ENCODE measurements around the gene WFDC1.

Gene WFDC1

DNA sequence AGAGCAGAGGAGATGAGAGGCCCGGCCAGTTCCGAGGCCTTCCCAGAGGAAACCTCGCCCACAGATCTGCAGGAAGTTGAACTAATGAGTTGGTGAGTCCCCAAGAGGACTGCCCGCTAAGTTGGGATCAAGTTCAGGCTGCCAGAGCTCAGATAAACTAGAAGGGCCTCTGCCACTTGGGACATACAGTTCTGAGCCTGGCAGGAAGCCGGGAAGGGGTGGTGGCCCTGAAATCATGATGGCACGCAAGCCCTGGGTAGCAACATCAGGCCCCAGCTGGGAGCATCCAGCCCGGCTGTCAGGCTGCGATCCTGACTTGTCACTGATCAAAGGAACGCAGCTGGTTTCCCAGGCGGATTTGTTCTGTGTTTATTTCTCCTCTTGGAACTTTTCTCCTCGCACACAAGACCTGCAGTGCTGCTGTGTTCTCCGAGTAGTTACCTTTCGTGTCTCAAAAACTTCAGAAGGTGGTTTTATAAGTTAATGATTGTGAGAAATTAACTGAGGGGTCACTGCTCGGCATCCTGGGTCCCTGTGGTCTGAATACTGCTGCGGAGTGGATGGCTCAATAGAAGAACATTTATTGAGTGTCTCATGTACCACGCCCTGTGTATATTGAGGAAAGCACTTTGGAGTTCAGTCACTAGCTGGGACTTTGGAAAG, 8.0 kb upstream of the WFDC1 start:
- no peak for TF ChIP-seq GABPA (IDR thresholded peaks at IDR 0.05; ENCODE audit: low read depth)
- no peak for DNase-seq (ENCODE audit: low read depth in 1 of 2, low spot score in 1 of 2)
- no peak overlapping the region for H3K27ac ChIP-seq (replicated peaks)
- H3K27me3 ChIP-seq (ENCODE audit: insufficient read depth, poor library complexity, severe bottlenecking), result no peaks in the 10 kb centered on the region
- H3K4me3 ChIP-seq (replicated peaks; ENCODE audit: insufficient read depth, low read length), result no peak overlapping the region

DNA sequence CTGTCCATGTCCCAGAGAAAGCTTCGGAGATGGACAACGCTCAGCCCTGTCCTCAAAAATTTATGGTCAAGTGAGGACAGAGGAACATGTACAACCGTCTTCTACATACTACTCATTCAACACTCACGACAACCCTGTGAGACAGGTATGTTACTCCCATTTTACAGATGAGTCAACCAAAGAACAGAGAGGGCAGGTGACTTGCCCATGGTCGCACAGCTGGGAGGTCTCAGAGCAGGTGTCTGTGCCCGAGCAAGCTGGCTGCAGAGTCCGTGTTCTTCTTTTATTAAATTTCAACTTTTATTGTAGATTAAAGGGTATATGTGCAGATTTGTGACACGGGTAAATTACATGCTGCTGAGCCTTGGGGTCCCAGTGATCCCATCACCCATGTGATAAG, 5.8 kb upstream of the WFDC1 start:
- H3K27me3 ChIP-seq (ENCODE audit: insufficient read depth, poor library complexity, severe bottlenecking), result peaks cover under 1% of the 10 kb centered on the region
- no peak for DNase-seq (ENCODE audit: low read depth in 1 of 2, low spot score in 1 of 2)
- no peak overlapping the region for H3K27ac ChIP-seq (replicated peaks)
- no peak overlapping the region for H3K4me3 ChIP-seq (replicated peaks; ENCODE audit: insufficient read depth, low read length)
- TF ChIP-seq, protein P1, sequence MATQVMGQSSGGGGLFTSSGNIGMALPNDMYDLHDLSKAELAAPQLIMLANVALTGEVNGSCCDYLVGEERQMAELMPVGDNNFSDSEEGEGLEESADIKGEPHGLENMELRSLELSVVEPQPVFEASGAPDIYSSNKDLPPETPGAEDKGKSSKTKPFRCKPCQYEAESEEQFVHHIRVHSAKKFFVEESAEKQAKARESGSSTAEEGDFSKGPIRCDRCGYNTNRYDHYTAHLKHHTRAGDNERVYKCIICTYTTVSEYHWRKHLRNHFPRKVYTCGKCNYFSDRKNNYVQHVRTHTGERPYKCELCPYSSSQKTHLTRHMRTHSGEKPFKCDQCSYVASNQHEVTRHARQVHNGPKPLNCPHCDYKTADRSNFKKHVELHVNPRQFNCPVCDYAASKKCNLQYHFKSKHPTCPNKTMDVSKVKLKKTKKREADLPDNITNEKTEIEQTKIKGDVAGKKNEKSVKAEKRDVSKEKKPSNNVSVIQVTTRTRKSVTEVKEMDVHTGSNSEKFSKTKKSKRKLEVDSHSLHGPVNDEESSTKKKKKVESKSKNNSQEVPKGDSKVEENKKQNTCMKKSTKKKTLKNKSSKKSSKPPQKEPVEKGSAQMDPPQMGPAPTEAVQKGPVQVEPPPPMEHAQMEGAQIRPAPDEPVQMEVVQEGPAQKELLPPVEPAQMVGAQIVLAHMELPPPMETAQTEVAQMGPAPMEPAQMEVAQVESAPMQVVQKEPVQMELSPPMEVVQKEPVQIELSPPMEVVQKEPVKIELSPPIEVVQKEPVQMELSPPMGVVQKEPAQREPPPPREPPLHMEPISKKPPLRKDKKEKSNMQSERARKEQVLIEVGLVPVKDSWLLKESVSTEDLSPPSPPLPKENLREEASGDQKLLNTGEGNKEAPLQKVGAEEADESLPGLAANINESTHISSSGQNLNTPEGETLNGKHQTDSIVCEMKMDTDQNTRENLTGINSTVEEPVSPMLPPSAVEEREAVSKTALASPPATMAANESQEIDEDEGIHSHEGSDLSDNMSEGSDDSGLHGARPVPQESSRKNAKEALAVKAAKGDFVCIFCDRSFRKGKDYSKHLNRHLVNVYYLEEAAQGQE (IDR thresholded peaks at IDR 0.05; ENCODE audit: insufficient replicate concordance, low read depth), result no peak
- TF ChIP-seq SPI1 (IDR thresholded peaks at IDR 0.05; ENCODE audit: borderline replicate concordance, low read depth) (no peak), POLR2AphosphoS5 (IDR thresholded peaks at IDR 0.05; ENCODE audit: low read depth) (no peak), GABPA (IDR thresholded peaks at IDR 0.05; ENCODE audit: low read depth) (no peak)
- TF ChIP-seq, protein P2, sequence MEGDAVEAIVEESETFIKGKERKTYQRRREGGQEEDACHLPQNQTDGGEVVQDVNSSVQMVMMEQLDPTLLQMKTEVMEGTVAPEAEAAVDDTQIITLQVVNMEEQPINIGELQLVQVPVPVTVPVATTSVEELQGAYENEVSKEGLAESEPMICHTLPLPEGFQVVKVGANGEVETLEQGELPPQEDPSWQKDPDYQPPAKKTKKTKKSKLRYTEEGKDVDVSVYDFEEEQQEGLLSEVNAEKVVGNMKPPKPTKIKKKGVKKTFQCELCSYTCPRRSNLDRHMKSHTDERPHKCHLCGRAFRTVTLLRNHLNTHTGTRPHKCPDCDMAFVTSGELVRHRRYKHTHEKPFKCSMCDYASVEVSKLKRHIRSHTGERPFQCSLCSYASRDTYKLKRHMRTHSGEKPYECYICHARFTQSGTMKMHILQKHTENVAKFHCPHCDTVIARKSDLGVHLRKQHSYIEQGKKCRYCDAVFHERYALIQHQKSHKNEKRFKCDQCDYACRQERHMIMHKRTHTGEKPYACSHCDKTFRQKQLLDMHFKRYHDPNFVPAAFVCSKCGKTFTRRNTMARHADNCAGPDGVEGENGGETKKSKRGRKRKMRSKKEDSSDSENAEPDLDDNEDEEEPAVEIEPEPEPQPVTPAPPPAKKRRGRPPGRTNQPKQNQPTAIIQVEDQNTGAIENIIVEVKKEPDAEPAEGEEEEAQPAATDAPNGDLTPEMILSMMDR (IDR thresholded peaks at IDR 0.05; ENCODE audit: insufficient read depth, low read length), result no peak

DNA sequence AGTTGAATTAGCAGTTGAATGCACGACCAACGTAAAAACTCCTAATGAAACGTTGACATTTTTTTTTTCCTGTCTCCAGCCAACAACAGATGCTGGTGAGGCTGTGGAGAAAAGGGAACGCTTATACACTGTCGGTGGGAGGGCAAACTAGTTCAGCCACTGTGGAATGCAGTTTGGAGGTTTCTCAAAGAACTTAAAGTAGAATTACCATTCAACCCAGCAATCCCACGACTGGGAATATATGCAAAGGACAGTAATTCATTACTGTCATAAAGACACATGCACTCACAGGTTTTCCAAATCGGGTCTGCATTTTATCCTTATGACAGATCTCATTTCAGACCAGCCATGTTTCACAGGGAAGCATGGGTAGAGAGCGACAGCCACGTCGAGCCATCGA, 3.5 kb upstream of the WFDC1 start:
- H3K27me3 ChIP-seq (ENCODE audit: insufficient read depth, poor library complexity, severe bottlenecking), result peaks cover 21% of the 10 kb centered on the region
- DNase-seq (ENCODE audit: low read depth in 1 of 2, low spot score in 1 of 2), result no peak
- H3K27ac ChIP-seq (replicated peaks), result no peak overlapping the region
- TF ChIP-seq, protein P1 (IDR thresholded peaks at IDR 0.05; ENCODE audit: insufficient replicate concordance, low read depth), result no peak
- TF ChIP-seq POLR2AphosphoS5 (IDR thresholded peaks at IDR 0.05; ENCODE audit: low read depth) (no peak), GABPA (IDR thresholded peaks at IDR 0.05; ENCODE audit: low read depth) (no peak), SPI1 (IDR thresholded peaks at IDR 0.05; ENCODE audit: borderline replicate concordance, low read depth) (no peak)
- TF ChIP-seq, protein P2 (IDR thresholded peaks at IDR 0.05; ENCODE audit: insufficient read depth, low read length), result no peak
- no peak overlapping the region for H3K4me3 ChIP-seq (replicated peaks; ENCODE audit: insufficient read depth, low read length)

DNA sequence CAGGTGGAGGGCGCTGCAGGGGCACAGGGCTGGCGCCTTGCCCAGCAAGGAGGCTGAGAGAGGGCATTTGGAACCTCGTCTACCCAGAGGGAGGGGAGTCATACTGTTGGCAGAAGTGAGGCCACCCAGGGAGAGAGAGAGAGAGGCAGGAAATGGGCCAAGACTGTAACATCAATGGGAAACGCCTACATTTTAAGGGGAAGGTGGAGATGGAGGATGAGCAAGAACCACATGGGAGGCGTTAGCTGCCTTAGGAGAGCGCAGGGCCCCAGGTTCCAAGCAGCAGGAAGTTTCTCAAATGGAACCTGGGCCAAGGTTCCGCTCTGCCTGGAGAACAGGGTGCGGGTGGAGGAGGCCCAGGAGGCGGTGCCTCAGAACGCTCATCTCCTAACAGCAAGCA, 2.7 kb upstream of the WFDC1 start:
- no peak for DNase-seq (ENCODE audit: low read depth in 1 of 2, low spot score in 1 of 2)
- H3K27me3 ChIP-seq (ENCODE audit: insufficient read depth, poor library complexity, severe bottlenecking), result peaks cover 25% of the 10 kb centered on the region

More for the DNA sequence above, 2.7 kb upstream of the WFDC1 start:
- H3K27ac ChIP-seq (replicated peaks), result no peak overlapping the region
- TF ChIP-seq GABPA (IDR thresholded peaks at IDR 0.05; ENCODE audit: low read depth) (no peak), POLR2AphosphoS5 (IDR thresholded peaks at IDR 0.05; ENCODE audit: low read depth) (no peak), SPI1 (IDR thresholded peaks at IDR 0.05; ENCODE audit: borderline replicate concordance, low read depth) (no peak)
- TF ChIP-seq, protein P1 (IDR thresholded peaks at IDR 0.05; ENCODE audit: insufficient replicate concordance, low read depth), result no peak
- TF ChIP-seq, protein P2 (IDR thresholded peaks at IDR 0.05; ENCODE audit: insufficient read depth, low read length), result no peak
- H3K4me3 ChIP-seq (replicated peaks; ENCODE audit: insufficient read depth, low read length), result no peak overlapping the region

Data from HL-60 (cell line).